ENCODE data around the gene ASXL1. TPM values are rescaled to one million over a fixed set of nuclear protein-coding genes. Genes with fewer than 3 reads are reported as not detected.

Gene ASXL1
- 100 to 1,000 TPM in 4 of 7 donors, 10 to 100 TPM in 3; 88.2 to 149 (median 101) TPM for total RNA-seq
- 10 to 100 TPM; 14.1 to 33.6 (median 29.4) TPM for polyA plus RNA-seq
- long read RNA-seq, donor 1, full-length matches to known transcripts = 2 of 8 reads
- long read RNA-seq, donor 1, partial matches to known transcripts = 0 of 8 reads
- long read RNA-seq, donor 1, other reads (novel, unspliced or antisense) = 6 of 8 reads
- long read RNA-seq, donor 2 = 0 reads

DNA sequence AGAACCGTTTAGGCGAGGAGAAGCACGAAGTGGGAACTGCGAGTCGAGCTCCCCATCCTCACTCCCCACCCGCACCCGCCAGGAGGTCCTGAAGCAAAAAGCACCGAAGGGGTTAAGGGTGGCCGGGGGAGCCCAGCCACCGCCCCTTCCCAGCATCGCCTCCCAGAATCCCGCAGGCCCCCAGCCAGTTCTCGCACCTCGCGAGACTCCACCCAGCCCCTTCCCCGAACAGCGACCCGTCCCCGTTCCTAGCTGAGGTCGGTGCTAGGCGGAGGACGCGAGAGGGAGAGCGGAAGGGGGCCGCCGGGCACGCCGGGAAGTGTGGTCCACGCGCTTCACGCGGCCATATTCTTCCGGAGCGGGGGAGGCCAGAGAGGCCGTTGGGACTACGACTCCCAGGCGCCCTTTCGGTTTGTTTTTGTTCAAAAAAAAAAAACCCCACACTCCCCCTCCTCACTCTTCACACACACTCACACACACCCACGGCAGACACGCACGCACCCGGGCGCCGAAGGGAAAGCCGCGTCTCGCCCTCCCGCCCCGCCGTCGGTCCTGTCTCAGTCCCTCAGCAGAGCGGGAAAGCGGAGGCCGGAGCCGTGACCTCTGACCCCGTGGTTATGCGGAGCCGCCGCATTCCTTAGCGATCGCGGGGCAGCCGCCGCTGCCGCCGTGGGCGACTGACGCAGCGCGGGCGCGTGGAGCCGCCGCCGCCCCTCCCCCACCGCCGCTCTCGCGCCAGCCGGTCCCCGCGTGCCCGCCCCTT lies at the start of gene ASXL1:
Gene ASXL1 (plus strand): TSS at position 463 of the 763 bp plus-strand sequence. CDS start 445 bp downstream, outside the sequence.
- DNase-seq = peak; percentile 99
- Histone ChIP-seq H3K4me1 (peaks cover 7 to 69% (median 50%) of the 10 kb centered on the region in 6 donors), H3K4me3 (peak within 1 kb of the TSS; percentile 82 to 97 (median 91)), H3K27ac (peak within 1 kb of the TSS; percentile 90 to 99 (median 98)), H3K27me3 (replicated peaks in 1 of 7) (no peaks in the 10 kb centered on the region), H3K9me3 (no peaks in the 10 kb centered on the region), H3K36me3 (no peaks in the 10 kb centered on the region)
- 0% methylated on average over 30 to 83 of the region's 83 CpGs for WGBS, 5 donors
- intact Hi-C loops (cut with DNase I; ENCODE audit: low total_unique reads) = loop anchor here (5.0 kb wide), 1 partner anchor 76 kb away; no protein-coding TSS in a partner anchor
- TF ChIP-seq, protein P1, sequence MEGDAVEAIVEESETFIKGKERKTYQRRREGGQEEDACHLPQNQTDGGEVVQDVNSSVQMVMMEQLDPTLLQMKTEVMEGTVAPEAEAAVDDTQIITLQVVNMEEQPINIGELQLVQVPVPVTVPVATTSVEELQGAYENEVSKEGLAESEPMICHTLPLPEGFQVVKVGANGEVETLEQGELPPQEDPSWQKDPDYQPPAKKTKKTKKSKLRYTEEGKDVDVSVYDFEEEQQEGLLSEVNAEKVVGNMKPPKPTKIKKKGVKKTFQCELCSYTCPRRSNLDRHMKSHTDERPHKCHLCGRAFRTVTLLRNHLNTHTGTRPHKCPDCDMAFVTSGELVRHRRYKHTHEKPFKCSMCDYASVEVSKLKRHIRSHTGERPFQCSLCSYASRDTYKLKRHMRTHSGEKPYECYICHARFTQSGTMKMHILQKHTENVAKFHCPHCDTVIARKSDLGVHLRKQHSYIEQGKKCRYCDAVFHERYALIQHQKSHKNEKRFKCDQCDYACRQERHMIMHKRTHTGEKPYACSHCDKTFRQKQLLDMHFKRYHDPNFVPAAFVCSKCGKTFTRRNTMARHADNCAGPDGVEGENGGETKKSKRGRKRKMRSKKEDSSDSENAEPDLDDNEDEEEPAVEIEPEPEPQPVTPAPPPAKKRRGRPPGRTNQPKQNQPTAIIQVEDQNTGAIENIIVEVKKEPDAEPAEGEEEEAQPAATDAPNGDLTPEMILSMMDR (IDR thresholded peaks at IDR 0.05 in 8 of 11, conservative IDR thresholded peaks at IDR 0.05 in 3 of 11) = peak in 6 of 11 experiments; percentile 8 to 45 (median 31)
- TF ChIP-seq POLR2A (IDR thresholded peaks at IDR 0.05) = peak in 2 of 3 donors; percentile 31 to 58
- TF ChIP-seq POLR2AphosphoS5 (IDR thresholded peaks at IDR 0.05) = peak; percentile 91 to 96 (median 93)

GRCh38 chr20:32312718-32313424 lies 45.3 kb upstream of the ASXL1 start:
- H3K4me1 ChIP-seq = no peaks in the 10 kb centered on the region
- no peaks in the 10 kb centered on the region for H3K9me3 ChIP-seq
- H3K27me3 ChIP-seq (replicated peaks in 1 of 7) = no peaks in the 10 kb centered on the region
- intact Hi-C loops (cut with DNase I; ENCODE audit: low total_unique reads) = no loop called here
- no peak overlapping the region for H3K27ac ChIP-seq
- DNase-seq = no peak
- 57 to 88% (median 66%) methylated on average over 2 to 3 of the region's 3 CpGs for WGBS, 5 donors
- TF ChIP-seq POLR2AphosphoS5 (IDR thresholded peaks at IDR 0.05) = no peak
- peaks cover 0 to 81% (median 45%) of the 10 kb centered on the region in 6 donors for H3K36me3 ChIP-seq
- H3K4me3 ChIP-seq = no peak overlapping the region

DNA sequence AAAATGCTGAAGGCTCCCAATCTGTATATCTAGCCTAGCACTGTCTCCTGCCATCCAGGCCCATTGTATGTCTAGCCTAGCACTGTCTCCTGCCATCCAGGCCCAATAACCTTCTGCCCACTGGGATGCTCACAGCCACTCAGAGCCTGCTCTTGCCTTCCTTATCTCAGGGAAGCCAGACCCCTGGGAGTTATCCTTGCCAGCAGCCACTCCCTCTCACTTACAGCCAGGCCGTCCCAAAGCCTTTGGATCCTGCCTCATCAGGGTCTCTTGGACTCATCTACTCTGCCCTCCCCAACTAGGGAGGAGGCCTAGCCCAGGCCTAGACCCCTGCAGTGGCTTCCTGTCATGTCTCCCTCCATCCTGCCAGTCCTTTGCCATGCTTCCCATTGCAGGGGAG lies 43.4 kb upstream of the ASXL1 start:
- WGBS, 5 donors = 69 to 100% (median 75%) methylated on average over 1 of the region's 1 CpG
- no peaks in the 10 kb centered on the region for H3K4me1 ChIP-seq
- H3K9me3 ChIP-seq = no peaks in the 10 kb centered on the region
- peaks cover 0 to 91% (median 54%) of the 10 kb centered on the region in 6 donors for H3K36me3 ChIP-seq
- DNase-seq = peak; percentile 47
- no peak overlapping the region for H3K4me3 ChIP-seq
- H3K27me3 ChIP-seq (replicated peaks in 1 of 7) = no peaks in the 10 kb centered on the region
- H3K27ac ChIP-seq = no peak overlapping the region
- intact Hi-C loops (cut with DNase I; ENCODE audit: low total_unique reads) = no loop called here
- TF ChIP-seq POLR2A (IDR thresholded peaks at IDR 0.05) (no peak), POLR2AphosphoS5 (IDR thresholded peaks at IDR 0.05) (no peak)
- TF ChIP-seq, protein P1 (IDR thresholded peaks at IDR 0.05 in 8 of 11, conservative IDR thresholded peaks at IDR 0.05 in 3 of 11) = no peak

DNA sequence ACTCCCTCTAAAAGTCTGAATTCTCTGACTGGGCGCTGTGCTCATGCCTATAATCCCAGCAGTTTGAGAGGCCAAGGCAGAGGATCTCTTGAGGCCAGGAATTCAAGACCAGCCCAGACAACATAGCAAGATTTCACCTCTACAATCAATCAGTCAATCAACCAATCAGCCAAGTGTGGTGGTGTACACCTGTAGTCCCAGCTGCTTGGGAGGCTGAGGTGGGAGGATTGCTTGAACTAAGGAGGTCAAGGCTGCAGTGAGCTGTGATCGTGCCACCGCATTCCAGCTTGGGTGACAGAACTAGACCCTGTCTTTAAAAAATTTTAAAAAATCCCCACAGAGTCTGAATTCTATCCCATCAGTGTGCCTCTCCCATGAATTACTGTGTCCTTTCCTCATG lies 42.7 kb upstream of the ASXL1 start:
- intact Hi-C loops (cut with DNase I; ENCODE audit: low total_unique reads) = no loop called here
- no peak overlapping the region for H3K4me3 ChIP-seq
- DNase-seq = peak; percentile 32
- H3K36me3 ChIP-seq = peaks cover 0 to 89% (median 50%) of the 10 kb centered on the region in 6 donors
- WGBS, 5 donors = 90 to 100% (median 99%) methylated on average over 3 of the region's 3 CpGs
- no peaks in the 10 kb centered on the region for H3K4me1 ChIP-seq
- H3K9me3 ChIP-seq = no peaks in the 10 kb centered on the region
- TF ChIP-seq, protein P1 (IDR thresholded peaks at IDR 0.05 in 8 of 11, conservative IDR thresholded peaks at IDR 0.05 in 3 of 11) = no peak
- TF ChIP-seq POLR2A (IDR thresholded peaks at IDR 0.05) (no peak), POLR2AphosphoS5 (IDR thresholded peaks at IDR 0.05) (no peak)
- no peaks in the 10 kb centered on the region for H3K27me3 ChIP-seq (replicated peaks in 1 of 7)
- no peak overlapping the region for H3K27ac ChIP-seq
